Neutrophil (primary cell): ENCODE data around the gene TMEM101.

Experiments used
- H3K27ac ChIP-seq: fragments of 200-600 bp; sonication (generic); 2 replicates; pipeline ENCODE4 v1.5.1; 2016; ENCODE audit warnings: mild to moderate bottlenecking, moderate library complexity
- H3K27me3 ChIP-seq: fragments of 200-600 bp; sonication (generic); 2 replicates; pipeline ENCODE4 v1.6.0; 2016; ENCODE audit warnings: mild to moderate bottlenecking
- H3K36me3 ChIP-seq: fragments of 200-600 bp; sonication (generic); 2 replicates; pipeline ENCODE4 v1.5.1; 2017
- H3K4me1 ChIP-seq, 2 experiments: fragments of 200-600 bp in 1 of 2; sonication (generic) in 1 of 2; 1 replicate in 1 of 2; 2 replicates in 1 of 2; pipeline versions ENCODE4 v1.5.1 to v1.6.1; 2013 to 2016; ENCODE audit warnings: low read depth in 1 of 2, low read length in 1 of 2, mild to moderate bottlenecking in 1 of 2, moderate library complexity in 1 of 2; ENCODE audit not compliant: control insufficient read depth in 1 of 2, insufficient read depth in 1 of 2
- H3K4me3 ChIP-seq, 2 experiments: fragments of 200-600 bp in 1 of 2; sonication (generic) in 1 of 2; 1 replicate in 1 of 2; 2 replicates in 1 of 2; pipeline ENCODE4 v1.5.1; 2013 to 2016; ENCODE audit warnings: low read depth in 1 of 2, low read length in 1 of 2, mild to moderate bottlenecking in 1 of 2, moderate library complexity in 1 of 2
- H3K9me3 ChIP-seq: fragments of 200-600 bp; sonication (generic); 2 replicates; pipeline ENCODE4 v1.5.1; 2016
- TF ChIP-seq, protein P1 (sequence below): fragments of 200-600 bp; sonication (generic); IDR thresholded peaks from 2 replicates; pipeline ENCODE4 v1.5.1; 2016; ENCODE audit warnings: antibody characterized with exemption

Gene TMEM101

DNA sequence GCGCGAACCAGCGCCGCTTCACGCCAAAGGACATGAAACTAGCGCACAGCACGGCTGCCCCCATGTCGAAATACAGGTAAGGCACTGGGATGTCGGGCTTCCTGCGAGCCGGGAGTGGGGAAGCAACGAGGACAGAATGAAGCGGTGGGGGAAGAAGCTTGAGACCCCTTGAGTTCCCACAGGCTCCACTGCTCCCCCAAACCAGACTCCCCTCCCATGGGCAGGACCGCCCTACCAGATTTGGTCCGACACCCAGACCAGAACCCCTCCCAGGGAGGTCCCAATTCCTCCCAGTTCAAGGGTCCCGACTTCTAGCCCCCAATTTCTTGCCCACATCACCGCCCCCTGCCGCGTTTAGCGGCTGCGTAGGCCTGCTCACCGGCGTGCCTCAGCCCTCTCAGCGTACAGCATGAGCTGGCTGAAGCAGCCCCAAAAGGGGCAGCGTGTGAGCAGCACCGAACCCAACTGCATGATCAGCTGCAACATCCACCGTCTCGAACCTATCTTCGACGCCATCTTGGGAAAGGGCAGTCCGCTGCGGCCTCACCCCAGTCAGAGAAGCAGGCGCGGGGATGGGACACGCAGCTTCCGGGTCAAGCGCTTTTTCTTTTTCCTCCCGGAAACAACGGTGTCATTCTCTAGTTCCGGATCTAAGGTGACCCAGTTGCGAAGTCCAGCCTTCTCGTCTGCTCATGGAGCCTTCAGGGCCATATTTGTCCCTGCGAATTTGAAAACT lies at the start of gene TMEM101:
TSS of gene TMEM101 (minus strand) at position 527 of the 736 bp plus-strand sequence. CDS start at position 516, 11 bp downstream.
- TF ChIP-seq, protein P1, sequence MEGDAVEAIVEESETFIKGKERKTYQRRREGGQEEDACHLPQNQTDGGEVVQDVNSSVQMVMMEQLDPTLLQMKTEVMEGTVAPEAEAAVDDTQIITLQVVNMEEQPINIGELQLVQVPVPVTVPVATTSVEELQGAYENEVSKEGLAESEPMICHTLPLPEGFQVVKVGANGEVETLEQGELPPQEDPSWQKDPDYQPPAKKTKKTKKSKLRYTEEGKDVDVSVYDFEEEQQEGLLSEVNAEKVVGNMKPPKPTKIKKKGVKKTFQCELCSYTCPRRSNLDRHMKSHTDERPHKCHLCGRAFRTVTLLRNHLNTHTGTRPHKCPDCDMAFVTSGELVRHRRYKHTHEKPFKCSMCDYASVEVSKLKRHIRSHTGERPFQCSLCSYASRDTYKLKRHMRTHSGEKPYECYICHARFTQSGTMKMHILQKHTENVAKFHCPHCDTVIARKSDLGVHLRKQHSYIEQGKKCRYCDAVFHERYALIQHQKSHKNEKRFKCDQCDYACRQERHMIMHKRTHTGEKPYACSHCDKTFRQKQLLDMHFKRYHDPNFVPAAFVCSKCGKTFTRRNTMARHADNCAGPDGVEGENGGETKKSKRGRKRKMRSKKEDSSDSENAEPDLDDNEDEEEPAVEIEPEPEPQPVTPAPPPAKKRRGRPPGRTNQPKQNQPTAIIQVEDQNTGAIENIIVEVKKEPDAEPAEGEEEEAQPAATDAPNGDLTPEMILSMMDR = no peak
- Histone ChIP-seq H3K4me1 (peaks cover 12 to 16% of the 10 kb centered on the region in 2 experiments), H3K27me3 (no peaks in the 10 kb centered on the region), H3K9me3 (no peaks in the 10 kb centered on the region), H3K36me3 (peaks cover 4% of the 10 kb centered on the region), H3K27ac (peak within 1 kb of the TSS; percentile 69), H3K4me3 (peak within 1 kb of the TSS; percentile 88 to 97)

DNA sequence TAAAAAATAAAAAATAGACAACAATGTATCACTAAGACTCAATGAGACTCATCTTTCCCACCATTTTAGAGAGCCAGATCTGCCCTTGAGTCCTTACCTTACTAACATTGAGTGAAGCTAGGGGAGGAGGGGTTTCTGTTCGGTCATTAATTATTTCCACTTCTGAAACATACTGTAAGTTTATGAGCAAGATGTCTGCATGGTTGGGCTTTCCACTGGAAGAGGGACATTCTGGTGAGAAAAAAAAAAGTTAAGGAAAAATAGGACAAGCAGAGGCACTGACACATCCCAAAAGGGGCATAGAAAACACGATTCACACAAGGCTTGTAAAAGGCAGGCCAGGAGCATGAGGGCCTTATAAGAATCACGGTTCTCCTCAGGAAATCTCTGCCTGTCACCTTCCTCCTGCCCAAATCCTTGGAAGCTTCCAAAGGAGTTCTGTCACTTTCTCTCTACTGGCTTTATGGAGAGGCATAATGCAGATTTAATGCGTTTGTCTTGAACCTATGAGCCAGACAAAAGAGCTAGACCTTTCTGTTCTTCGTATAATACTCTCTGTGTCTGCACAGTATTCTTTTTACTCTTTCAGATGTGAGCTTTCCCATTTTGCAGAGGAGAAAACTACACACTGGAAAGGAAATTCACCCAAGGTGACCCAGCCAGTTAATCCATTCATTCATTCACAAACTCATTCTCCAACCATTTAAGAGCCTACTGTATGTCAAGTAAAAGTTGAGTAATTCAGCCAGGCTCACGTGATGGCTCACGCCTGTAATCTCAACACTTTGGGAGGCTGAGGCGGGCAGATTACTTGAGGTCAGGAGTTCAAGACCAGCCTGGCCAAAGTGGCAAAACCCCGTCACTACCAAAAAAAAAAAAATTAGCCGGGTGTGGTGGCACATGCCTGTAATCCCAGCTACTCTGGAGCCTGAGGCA lies 49.2 kb upstream of the TMEM101 start:
- H3K4me3 ChIP-seq = no peak overlapping the region
- TF ChIP-seq, protein P1 = no peak
- H3K9me3 ChIP-seq = no peaks in the 10 kb centered on the region
- H3K27ac ChIP-seq = no peak overlapping the region
- peaks cover 38% of the 10 kb centered on the region for H3K36me3 ChIP-seq
- H3K27me3 ChIP-seq = no peaks in the 10 kb centered on the region
- peaks cover 24% of the 10 kb centered on the region in 2 experiments for H3K4me1 ChIP-seq

DNA sequence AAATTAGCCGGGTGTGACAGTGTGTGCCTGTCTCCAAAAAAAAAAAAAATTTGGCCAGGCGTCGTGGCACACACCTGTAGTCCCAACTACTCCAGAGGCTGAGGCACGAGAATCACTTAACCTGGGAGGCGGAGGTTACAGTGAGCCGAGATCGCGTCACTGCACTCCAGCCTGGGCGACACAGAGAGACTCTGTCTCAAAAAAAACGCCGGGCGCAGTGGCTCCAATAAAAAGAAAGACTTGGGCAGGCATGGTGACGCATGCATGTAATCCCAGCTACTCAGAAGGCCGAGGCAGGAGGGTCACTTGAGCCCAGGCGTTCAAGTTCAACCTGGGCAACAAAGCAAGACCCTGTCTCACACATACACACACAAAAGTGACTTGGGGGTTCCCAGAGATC lies 48.1 kb upstream of the TMEM101 start:
- Histone ChIP-seq H3K27me3 (no peaks in the 10 kb centered on the region), H3K36me3 (peaks cover 45% of the 10 kb centered on the region), H3K27ac (no peak overlapping the region), H3K4me3 (no peak overlapping the region), H3K9me3 (no peaks in the 10 kb centered on the region), H3K4me1 (peaks cover 23 to 24% of the 10 kb centered on the region in 2 experiments)
- TF ChIP-seq, protein P1 = no peak

DNA sequence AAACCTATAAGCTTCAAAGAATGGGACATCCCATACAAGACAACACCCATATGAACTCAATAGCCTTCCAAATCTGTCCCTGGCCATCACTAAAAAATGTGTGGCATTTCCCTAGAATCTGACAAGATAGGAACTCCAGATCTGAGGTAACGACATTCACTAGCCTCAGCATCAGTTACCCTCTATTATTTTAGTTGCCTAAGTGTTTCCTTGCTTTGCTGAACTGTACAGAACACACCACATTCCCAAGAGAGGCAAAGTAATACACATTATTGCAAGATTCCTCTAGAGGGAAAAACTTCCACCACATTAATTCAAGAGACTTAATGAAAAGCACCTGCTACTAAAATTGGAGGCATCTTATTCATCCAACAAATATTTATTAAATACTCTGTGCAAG lies 46.7 kb upstream of the TMEM101 start:
- H3K27me3 ChIP-seq = no peaks in the 10 kb centered on the region
- H3K4me3 ChIP-seq = no peak overlapping the region
- TF ChIP-seq, protein P1 = no peak
- H3K27ac ChIP-seq = no peak overlapping the region
- H3K9me3 ChIP-seq = no peaks in the 10 kb centered on the region
- H3K4me1 ChIP-seq = peaks cover 9 to 10% of the 10 kb centered on the region in 2 experiments
- H3K36me3 ChIP-seq = peaks cover 45% of the 10 kb centered on the region

DNA sequence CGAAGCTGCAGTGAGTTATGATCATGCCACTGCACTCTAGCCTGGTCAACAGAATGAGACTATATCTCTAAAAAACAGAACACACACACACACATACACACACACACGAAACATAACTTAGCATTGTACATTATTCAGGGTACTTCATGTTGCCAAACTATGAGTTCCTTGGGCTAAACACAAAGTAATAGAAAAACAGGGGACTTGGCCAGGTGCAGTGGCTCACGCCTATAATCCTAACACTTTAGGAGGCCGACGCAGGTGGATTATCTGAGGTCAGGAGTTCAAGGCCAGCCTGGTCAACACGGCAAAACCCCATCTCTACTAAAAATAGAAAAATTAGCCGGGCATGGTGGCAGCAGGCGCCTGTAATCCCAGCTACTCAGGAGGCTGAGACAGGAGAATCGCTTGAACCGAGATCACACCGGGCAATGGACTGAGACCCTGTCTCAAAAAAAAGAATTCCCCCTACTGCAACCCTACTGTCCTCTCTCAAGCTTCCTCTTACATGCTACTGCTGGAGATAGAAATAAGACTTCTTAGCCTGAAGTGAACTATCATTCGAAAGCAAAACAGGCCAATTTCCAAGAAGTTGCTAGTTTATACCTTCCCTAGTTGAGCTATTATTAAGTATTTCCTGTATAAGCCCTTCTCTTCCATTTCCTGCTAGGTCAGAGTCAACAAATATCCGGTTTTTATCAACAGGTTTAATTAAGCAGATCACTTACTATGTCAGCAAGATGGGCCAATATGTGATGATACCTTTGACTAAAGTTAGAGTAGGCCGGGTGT lies 44.5 kb upstream of the TMEM101 start:
- H3K27me3 ChIP-seq = no peaks in the 10 kb centered on the region
- H3K36me3 ChIP-seq = peaks cover 51% of the 10 kb centered on the region

More for the DNA sequence above, 44.5 kb upstream of the TMEM101 start:
- no peak overlapping the region for H3K4me3 ChIP-seq
- no peak overlapping the region for H3K27ac ChIP-seq
- no peaks in the 10 kb centered on the region for H3K4me1 ChIP-seq
- no peaks in the 10 kb centered on the region for H3K9me3 ChIP-seq
- TF ChIP-seq, protein P1 = no peak
